Inflammatory macrophage treated with lipopolysaccharide for 1 hour (primary cell): Measurements from ENCODE around the gene HLA-F.

Experiments
- DNase-seq, 2 donors: peaks; one replicate each; pipeline ENCODE4 v3.0.0-alpha.2; 2020 to 2022

HLA-F gene

GRCh38 chr6:29764422-29765196 lies 41.4 kb downstream of the HLA-F start:
- peak; percentile 64 to 90 for DNase-seq

- DNase-seq: no peak
These were observed 46.1 kb downstream of the HLA-F start for GRCh38 chr6:29769336-29769735.

GRCh38 chr6:29770306-29770705 lies 47.1 kb downstream of the HLA-F start:
- DNase-seq: no peak

GRCh38 chr6:29776684-29777083 lies 53.5 kb downstream of the HLA-F start:
- no peak for DNase-seq
